Tibial nerve (tissue), 4 donors: ENCODE data around the gene NOS1.

Experiments used
- EP300 ChIP-seq, 2 donors: sonication (generic); formaldehyde crosslinking; IDR thresholded peaks; one replicate each; pipeline ENCODE4 v1.6.1; 2017; ENCODE audit warnings: antibody characterized with exemption in 2 of 2, mild to moderate bottlenecking in 1 of 2
- POLR2A ChIP-seq, 2 donors: fragments of 450-650 bp; IDR thresholded peaks; one replicate each; pipeline ENCODE4 v1.6.1; 2017; ENCODE audit warnings: antibody characterized with exemption in 2 of 2, mild to moderate bottlenecking in 2 of 2, moderate library complexity in 2 of 2
- TF ChIP-seq, protein P1 (sequence below), 5 experiments: fragments of 200-600 bp in 3 of 5; fragments of 450-650 bp in 2 of 5; sonication (generic) in 3 of 5; IDR thresholded peaks; one replicate each; pipeline ENCODE4 v1.5.1; 2016 to 2019; ENCODE audit warnings: antibody characterized with exemption in 5 of 5, mild to moderate bottlenecking in 3 of 5, moderate library complexity in 2 of 5

DNA sequence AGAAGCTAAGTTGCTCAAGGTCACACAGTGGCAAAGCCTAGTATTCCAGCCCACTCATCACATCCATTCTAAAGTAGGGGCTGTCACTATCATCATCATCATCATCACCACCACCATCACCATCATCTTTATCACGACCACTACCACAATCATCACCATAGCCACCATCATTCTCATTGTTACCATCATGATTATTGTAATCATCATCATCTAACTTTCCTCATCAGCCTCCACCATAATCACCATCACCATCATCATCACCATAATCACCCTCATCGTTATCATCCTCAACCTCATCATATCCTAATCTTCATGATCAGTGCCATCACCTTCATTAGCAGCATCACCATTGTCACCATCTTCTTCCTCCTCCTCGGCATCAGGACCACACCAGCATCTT is 48.7 kb downstream of the NOS1 start:
- TF ChIP-seq, protein P1, sequence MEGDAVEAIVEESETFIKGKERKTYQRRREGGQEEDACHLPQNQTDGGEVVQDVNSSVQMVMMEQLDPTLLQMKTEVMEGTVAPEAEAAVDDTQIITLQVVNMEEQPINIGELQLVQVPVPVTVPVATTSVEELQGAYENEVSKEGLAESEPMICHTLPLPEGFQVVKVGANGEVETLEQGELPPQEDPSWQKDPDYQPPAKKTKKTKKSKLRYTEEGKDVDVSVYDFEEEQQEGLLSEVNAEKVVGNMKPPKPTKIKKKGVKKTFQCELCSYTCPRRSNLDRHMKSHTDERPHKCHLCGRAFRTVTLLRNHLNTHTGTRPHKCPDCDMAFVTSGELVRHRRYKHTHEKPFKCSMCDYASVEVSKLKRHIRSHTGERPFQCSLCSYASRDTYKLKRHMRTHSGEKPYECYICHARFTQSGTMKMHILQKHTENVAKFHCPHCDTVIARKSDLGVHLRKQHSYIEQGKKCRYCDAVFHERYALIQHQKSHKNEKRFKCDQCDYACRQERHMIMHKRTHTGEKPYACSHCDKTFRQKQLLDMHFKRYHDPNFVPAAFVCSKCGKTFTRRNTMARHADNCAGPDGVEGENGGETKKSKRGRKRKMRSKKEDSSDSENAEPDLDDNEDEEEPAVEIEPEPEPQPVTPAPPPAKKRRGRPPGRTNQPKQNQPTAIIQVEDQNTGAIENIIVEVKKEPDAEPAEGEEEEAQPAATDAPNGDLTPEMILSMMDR (IDR thresholded peaks at IDR 0.05), result no peak
- no peak for TF ChIP-seq POLR2A (IDR thresholded peaks at IDR 0.05)
- no peak for TF ChIP-seq EP300 (IDR thresholded peaks at IDR 0.05)
